ENCODE results near the gene COL23A1.

DNA sequence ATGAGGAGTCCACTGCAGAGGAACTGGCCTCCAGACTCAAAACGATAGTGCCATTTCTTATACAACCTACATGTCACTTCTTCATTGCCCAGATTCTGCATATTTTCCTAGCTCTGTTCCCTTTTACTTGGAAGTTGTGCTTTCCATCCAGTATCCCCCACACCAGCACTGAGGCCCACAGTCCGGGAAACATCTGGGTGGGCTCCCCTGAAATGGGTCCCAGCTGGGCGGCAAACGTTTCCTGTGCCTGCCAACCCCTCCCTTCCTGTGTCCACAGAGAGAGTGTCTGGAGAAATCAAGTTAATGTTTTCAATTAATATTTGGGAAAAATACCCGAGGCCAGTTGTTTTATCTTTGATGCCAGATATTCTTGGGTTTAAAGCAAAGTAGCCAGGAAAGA, 111.8 kb downstream of the COL23A1 start:
- TF ChIP-seq, protein P1, sequence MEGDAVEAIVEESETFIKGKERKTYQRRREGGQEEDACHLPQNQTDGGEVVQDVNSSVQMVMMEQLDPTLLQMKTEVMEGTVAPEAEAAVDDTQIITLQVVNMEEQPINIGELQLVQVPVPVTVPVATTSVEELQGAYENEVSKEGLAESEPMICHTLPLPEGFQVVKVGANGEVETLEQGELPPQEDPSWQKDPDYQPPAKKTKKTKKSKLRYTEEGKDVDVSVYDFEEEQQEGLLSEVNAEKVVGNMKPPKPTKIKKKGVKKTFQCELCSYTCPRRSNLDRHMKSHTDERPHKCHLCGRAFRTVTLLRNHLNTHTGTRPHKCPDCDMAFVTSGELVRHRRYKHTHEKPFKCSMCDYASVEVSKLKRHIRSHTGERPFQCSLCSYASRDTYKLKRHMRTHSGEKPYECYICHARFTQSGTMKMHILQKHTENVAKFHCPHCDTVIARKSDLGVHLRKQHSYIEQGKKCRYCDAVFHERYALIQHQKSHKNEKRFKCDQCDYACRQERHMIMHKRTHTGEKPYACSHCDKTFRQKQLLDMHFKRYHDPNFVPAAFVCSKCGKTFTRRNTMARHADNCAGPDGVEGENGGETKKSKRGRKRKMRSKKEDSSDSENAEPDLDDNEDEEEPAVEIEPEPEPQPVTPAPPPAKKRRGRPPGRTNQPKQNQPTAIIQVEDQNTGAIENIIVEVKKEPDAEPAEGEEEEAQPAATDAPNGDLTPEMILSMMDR (optimal IDR thresholded peaks at IDR 0.05 in 1 of 3, IDR thresholded peaks at IDR 0.05 in 1 of 3, conservative IDR thresholded peaks at IDR 0.05 in 1 of 3; ENCODE audit: extremely low read depth in 1 of 3, insufficient read depth in 2 of 3, low read length in 3 of 3) = no peak
- TF ChIP-seq EZH2 (IDR thresholded peaks at IDR 0.05; ENCODE audit: low read length) = no peak
